Activated B cell treated with CpG ODN at 0.5 μM for 24 hours (primary cell): Measurements from ENCODE around the gene CPNE7. TPM values are rescaled to one million over a fixed set of nuclear protein-coding genes. Genes with fewer than 3 reads are reported as not detected.
A peak's percentile ranks its signal among the peaks of the same experiment; 100 is the strongest.
"Not testable (repeated sequence)": the region's sequence is repeated elsewhere in the genome, so short reads cannot be mapped to it uniquely, and the experiment has no call there.

Experiments
- ATAC-seq: fragments of 200-7000 bp; cut with Tn5 transposase; one replicate; pipeline ENCODE4 v1.10.0; 2021; ENCODE audit warnings: low read depth, mild to moderate bottlenecking, moderate library complexity
- CTCF ChIA-PET: fragments of 350-600 bp; sonication (Branson Sonifier 250); formaldehyde crosslinking; loops from one replicate; lab custom pipeline; 2021; ENCODE audit warnings: antibody characterized with exemption; lab: Charles Lee
- POLR2A ChIA-PET: fragments of 350-600 bp; sonication (Branson Sonifier 250); formaldehyde crosslinking; loops from one replicate; lab custom pipeline; 2021; ENCODE audit warnings: antibody characterized with exemption; lab: Charles Lee
- DNase-seq: peaks from one replicate; pipeline ENCODE4 v3.0.0; 2022
- H3K27ac Mint-ChIP-seq: one replicate; pipeline ENCODE4 v1.8.0; 2020; ENCODE audit warnings: mixed read lengths
- H3K27me3 Mint-ChIP-seq: one replicate; pipeline ENCODE4 v1.8.0; 2021; ENCODE audit warnings: mixed read lengths
- H3K36me3 Mint-ChIP-seq: one replicate; pipeline ENCODE4 v1.8.0; 2021; ENCODE audit warnings: low read depth, mixed read lengths
- H3K4me1 Mint-ChIP-seq: one replicate; pipeline ENCODE4 v1.8.0; 2021; ENCODE audit warnings: mixed read lengths
- H3K4me3 Mint-ChIP-seq: one replicate; pipeline ENCODE4 v1.8.0; 2020; ENCODE audit warnings: mild to moderate bottlenecking, mixed read lengths
- H3K9me3 Mint-ChIP-seq: one replicate; pipeline ENCODE4 v1.8.0; 2020; ENCODE audit warnings: mixed read lengths
- intact Hi-C: fragments of 100-400 bp; cut with micrococcal nuclease; formaldehyde crosslinking; loops from one replicate; pipeline ENCODE4 v1.15.1; 2024
- total RNA-seq: library from RNA; stranded (reverse); gene quantifications from 2 replicates; pipeline ENCODE4 v1.2.3, GENCODE V29; 2022
- TF ChIP-seq, protein P1 (sequence below): fragments of 200-600 bp; IDR thresholded peaks from one replicate; pipeline ENCODE4 v1.8.0; 2022; ENCODE audit warnings: antibody characterized with exemption, mild to moderate bottlenecking

The CPNE7 gene
- total RNA-seq, 1 donor from 2014 or later: 2.0 TPM

DNA sequence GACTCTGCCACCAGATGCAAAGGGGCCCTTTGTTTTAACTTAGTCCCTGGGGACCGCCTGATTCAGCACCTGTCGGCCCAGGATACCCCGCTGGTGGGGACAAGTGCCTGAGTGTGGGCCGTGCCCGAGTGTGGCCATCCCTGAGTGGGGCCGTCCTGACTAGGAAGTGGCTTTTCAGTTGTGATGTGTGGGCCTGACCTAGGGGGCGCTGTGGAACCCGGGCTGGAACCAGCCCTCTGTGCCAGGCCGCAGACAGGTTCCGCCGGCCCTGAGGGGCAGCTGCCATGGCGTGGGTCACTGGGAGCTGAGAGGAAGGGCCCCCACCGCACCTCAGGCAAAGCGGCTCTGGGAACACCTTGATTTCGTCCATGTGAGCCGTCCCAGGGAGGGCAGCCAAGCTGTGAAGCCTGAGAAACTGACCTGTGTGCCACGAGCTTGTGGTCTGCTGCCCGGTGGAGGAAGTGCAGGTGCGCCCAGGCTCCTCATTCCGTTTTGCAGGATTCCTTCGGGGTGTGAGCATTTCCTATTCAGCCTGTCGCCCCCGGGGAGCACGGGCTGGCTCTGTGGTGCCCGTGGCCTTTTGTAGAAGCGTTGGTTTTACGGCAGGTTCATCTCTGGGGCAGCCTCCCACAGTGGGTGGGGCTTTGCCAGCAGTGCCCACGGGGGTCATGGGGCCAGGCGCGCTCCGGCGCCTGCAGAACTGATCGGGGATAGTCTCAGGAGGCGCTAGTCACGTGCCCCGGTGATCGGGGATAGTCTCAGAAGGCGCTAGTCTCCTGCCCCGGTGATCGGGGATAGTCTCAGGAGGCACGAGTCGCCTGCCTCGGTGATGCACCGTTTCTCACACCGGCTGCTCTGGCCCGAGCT is 9.8 kb upstream of the CPNE7 start:
- Mint-ChIP-seq H3K27me3 (peaks cover 2% of the 10 kb centered on the region), H3K27ac (no peak overlapping the region), H3K4me1 (peaks cover 51% of the 10 kb centered on the region), H3K9me3 (no peaks in the 10 kb centered on the region), H3K4me3 (peak overlapping the region; percentile 57), H3K36me3 (peaks cover 38% of the 10 kb centered on the region)
- DNase-seq (peak; percentile 44), ATAC-seq (peak; percentile 59)
- CTCF ChIA-PET: interaction anchor here (0.7 kb wide), 1 partner anchor 10 kb away, joined by 3 read pairs; the partner anchor contains the start of gene CPNE7
- POLR2A ChIA-PET: interaction anchor here (0.6 to 1.0 kb wide), 5 partner anchors 10 to 1005 kb away, joined by 3 to 5 read pairs (median 3); partner anchors contain the start of gene CPNE7
- TF ChIP-seq, protein P1, sequence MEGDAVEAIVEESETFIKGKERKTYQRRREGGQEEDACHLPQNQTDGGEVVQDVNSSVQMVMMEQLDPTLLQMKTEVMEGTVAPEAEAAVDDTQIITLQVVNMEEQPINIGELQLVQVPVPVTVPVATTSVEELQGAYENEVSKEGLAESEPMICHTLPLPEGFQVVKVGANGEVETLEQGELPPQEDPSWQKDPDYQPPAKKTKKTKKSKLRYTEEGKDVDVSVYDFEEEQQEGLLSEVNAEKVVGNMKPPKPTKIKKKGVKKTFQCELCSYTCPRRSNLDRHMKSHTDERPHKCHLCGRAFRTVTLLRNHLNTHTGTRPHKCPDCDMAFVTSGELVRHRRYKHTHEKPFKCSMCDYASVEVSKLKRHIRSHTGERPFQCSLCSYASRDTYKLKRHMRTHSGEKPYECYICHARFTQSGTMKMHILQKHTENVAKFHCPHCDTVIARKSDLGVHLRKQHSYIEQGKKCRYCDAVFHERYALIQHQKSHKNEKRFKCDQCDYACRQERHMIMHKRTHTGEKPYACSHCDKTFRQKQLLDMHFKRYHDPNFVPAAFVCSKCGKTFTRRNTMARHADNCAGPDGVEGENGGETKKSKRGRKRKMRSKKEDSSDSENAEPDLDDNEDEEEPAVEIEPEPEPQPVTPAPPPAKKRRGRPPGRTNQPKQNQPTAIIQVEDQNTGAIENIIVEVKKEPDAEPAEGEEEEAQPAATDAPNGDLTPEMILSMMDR: no peak
- intact Hi-C loops: loop anchor here (10.0 kb wide), 1 partner anchor 621 kb away; no protein-coding TSS in a partner anchor

DNA sequence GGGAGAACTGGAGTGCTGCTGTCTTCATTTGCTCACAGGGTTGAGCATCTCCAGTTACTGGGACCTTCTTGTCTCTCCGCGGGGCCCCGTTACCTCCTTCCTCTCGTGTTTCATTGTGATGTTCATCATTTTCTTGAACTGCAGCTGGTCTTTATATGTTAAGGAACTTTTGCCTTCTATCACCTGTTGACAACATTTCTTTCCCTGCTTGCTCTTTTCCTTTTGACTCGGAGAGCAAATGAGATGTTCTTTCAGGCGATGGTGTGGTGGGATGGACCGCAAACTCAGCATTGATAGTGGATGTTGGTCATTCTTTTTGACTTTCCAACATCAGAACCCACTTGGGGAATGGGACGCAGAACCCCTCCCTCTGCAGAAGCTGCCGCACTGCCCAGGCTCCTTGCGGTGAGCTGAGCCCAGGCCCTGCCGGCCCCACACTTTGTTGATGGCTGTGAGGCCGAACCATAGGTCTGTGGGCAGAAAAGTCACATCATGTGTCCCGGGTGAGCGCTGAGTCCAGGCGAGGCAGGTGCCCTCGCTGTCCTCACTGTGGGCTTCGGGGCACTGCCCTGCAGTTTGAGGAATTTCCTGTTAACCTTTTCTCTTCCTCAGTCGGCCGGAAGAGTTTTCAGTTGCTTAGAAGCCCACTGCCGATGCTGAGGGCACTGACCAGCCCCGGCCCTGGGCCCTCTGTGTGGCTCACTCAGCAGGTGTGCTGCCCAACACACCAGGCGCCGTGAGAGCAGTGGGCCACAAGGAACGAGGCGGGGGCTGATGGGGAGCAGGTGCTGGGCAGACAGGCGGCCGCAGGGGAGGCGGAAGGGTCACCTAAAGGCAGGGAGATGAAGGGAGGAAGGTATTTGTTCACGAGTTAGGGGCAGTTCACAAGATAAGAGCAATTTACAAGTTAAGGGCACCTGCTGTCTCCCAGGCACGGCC is 7.6 kb upstream of the CPNE7 start:
- CTCF ChIA-PET: no interaction called here
- POLR2A ChIA-PET: no interaction called here
- no peak overlapping the region for H3K4me3 Mint-ChIP-seq
- ATAC-seq (no peak), DNase-seq (no peak)
- intact Hi-C loops: loop anchor here (10.0 kb wide), 1 partner anchor 623 kb away; no protein-coding TSS in a partner anchor
- no peak overlapping the region for H3K27ac Mint-ChIP-seq
- H3K4me1 Mint-ChIP-seq: peaks cover 48% of the 10 kb centered on the region
- peaks cover 21% of the 10 kb centered on the region for H3K36me3 Mint-ChIP-seq
- H3K9me3 Mint-ChIP-seq: no peaks in the 10 kb centered on the region
- peaks cover 6% of the 10 kb centered on the region for H3K27me3 Mint-ChIP-seq
- TF ChIP-seq, protein P1: no peak

DNA sequence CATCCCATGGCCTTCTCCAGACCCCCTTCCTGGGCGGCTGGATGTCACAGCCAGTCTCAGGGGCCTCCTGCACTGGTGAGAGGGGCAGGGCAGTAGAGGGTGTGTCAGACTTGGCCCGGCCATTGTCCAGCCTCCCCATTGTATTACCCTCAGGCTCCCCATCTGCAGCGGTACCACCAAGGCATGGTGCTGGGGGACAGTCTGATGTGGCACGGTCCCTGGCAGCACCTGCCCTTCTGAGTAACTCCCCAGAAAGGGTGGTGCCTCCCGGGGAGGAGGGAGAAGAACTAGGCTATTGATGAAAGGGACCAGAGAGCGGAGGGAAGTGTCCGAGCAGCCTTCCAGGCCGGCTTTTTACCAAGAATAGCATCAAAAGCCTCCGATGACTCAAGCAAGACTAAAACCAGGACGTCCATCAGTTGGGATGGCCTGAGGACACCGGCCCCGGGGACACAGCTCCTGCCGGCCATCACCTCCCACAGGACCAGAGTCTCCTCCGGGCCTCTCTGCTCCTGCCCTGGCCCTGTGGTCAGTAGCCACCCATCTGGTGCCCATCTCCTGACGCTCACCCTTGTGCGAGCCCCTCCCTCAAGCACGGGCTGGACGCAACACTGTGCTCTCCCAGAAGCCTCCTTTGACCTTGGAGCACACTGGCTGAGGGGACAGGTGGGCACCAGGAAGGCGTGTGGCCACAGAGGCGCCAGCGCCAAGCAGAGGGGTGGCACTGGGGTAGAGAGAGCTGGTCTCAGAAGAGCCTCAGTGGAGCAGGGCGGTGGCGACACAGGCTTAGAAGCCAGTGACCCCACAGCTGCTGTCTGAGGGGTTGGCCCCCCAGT is 5.8 kb upstream of the CPNE7 start:
- POLR2A ChIA-PET: no interaction called here
- DNase-seq (no peak), ATAC-seq (no peak)

DNA sequence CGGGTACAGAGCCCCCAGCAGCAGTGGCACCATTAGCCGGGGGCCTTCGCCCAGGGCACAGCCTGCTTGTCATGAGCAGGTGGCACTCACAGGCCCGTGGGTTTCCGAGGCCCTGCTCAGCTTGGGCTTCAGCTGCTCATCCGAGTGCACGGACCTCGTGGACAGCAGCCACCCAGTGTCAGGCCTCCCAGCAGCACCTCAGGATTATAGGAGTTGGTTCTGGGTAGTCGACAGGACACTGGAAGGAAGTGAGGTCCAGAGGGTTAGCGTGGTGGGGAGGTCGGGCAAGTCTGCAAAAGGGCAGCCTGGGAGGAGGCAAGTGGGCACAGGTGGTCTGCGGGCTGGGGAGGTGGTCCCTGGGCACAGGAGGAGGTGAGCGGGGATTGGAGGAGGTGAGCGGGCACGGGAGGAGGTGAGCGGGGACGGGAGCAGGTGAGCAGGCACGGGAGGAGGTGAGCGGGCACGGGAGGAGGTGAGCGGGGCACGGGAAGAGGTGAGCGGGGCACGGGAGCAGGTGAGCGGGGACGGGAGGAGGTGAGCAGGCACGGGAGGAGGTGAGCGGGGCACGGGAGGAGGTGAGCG is 5.1 kb upstream of the CPNE7 start:
- Mint-ChIP-seq H3K36me3 (no peaks in the 10 kb centered on the region), H3K9me3 (no peaks in the 10 kb centered on the region), H3K27ac (no peak overlapping the region), H3K4me1 (peaks cover 32% of the 10 kb centered on the region), H3K27me3 (peaks cover 10% of the 10 kb centered on the region), H3K4me3 (no peak overlapping the region)
- CTCF ChIA-PET: no interaction called here
- intact Hi-C loops: no loop called here
- DNase-seq: no peak
- ATAC-seq: no peak
- POLR2A ChIA-PET: no interaction called here
- TF ChIP-seq, protein P1: no peak

More for the DNA sequence above, 5.8 kb upstream of the CPNE7 start:
- Mint-ChIP-seq H3K27ac (no peak overlapping the region), H3K4me1 (peaks cover 39% of the 10 kb centered on the region), H3K27me3 (peaks cover 10% of the 10 kb centered on the region), H3K36me3 (peaks cover 5% of the 10 kb centered on the region), H3K9me3 (no peaks in the 10 kb centered on the region), H3K4me3 (no peak overlapping the region)
- intact Hi-C loops: loop anchor here (10.0 kb wide), 1 partner anchor 625 kb away; no protein-coding TSS in a partner anchor
- TF ChIP-seq, protein P1: no peak
- CTCF ChIA-PET: no interaction called here

DNA sequence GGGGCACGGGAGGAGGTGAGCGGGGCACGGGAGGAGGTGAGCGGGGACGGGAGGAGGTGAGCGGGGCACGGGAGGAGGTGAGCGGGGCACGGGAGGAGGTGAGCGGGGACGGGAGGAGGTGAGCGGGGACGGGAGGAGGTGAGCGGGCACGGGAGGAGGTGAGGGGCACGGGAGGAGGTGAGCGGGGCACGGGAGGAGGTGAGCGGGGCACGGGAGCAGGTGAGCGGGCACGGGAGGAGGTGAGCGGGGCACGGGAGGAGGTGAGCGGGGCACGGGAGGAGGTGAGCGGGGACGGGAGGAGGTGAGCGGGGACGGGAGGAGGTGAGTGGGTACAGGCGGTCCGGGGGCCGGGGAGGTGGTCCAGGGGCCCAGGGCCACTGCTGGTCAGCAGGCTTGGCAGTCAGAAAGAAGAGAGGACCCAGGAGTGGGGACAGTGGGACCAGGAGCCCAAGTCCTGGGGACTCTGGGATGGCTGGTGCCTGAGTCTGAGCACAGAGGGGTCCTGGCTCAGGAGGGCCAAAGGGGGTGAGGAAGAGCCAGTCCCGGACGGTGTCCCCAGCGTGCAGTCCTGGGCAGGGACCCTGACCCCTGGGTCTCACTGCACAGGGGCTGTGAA is 4.5 kb upstream of the CPNE7 start:
- ATAC-seq, H3K9me3 Mint-ChIP-seq, intact Hi-C loops, DNase-seq, POLR2A ChIA-PET, H3K27ac Mint-ChIP-seq, CTCF ChIA-PET, H3K27me3 Mint-ChIP-seq, H3K4me3 Mint-ChIP-seq, H3K36me3 Mint-ChIP-seq: not testable (repeated sequence)
- H3K4me1 Mint-ChIP-seq: peaks cover 26% of the 10 kb centered on the region
